Neutrophil (primary cell): ENCODE data around the gene B3GALT6.

Experiments
- H3K27ac ChIP-seq: fragments of 200-600 bp; sonication (generic); 2 replicates; pipeline ENCODE4 v1.5.1; 2016; ENCODE audit warnings: mild to moderate bottlenecking, moderate library complexity
- H3K27me3 ChIP-seq: fragments of 200-600 bp; sonication (generic); 2 replicates; pipeline ENCODE4 v1.6.0; 2016; ENCODE audit warnings: mild to moderate bottlenecking
- H3K36me3 ChIP-seq: fragments of 200-600 bp; sonication (generic); 2 replicates; pipeline ENCODE4 v1.5.1; 2017
- H3K4me1 ChIP-seq, 2 experiments: fragments of 200-600 bp in 1 of 2; sonication (generic) in 1 of 2; 1 replicate in 1 of 2; 2 replicates in 1 of 2; pipeline versions ENCODE4 v1.5.1 to v1.6.1; 2013 to 2016; ENCODE audit warnings: low read depth in 1 of 2, low read length in 1 of 2, mild to moderate bottlenecking in 1 of 2, moderate library complexity in 1 of 2; ENCODE audit not compliant: control insufficient read depth in 1 of 2, insufficient read depth in 1 of 2
- H3K4me3 ChIP-seq, 2 experiments: fragments of 200-600 bp in 1 of 2; sonication (generic) in 1 of 2; 1 replicate in 1 of 2; 2 replicates in 1 of 2; pipeline ENCODE4 v1.5.1; 2013 to 2016; ENCODE audit warnings: low read depth in 1 of 2, low read length in 1 of 2, mild to moderate bottlenecking in 1 of 2, moderate library complexity in 1 of 2
- H3K9me3 ChIP-seq: fragments of 200-600 bp; sonication (generic); 2 replicates; pipeline ENCODE4 v1.5.1; 2016
- TF ChIP-seq, protein P1 (sequence below): fragments of 200-600 bp; sonication (generic); IDR thresholded peaks from 2 replicates; pipeline ENCODE4 v1.5.1; 2016; ENCODE audit warnings: antibody characterized with exemption

The B3GALT6 gene

DNA sequence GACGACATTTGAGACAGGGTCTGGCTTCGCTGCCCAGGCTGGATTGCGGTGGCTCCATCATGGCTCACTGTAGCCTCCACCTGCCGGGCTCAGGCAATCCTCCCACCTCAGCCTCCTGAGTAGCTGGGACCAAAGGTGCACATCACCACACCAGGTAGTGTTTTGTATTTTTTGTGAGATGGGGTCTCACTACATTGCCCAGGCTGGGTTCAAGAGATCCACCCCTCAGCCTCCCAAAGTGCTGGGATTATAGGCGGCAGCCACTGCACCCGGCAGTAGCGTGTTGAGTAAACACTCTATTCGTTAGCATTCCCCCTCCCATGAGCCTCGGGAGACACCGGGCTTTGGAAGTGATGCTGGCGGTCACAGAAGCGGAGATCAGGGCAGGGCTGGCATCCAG is 21.3 kb downstream of the B3GALT6 start:
- TF ChIP-seq, protein P1, sequence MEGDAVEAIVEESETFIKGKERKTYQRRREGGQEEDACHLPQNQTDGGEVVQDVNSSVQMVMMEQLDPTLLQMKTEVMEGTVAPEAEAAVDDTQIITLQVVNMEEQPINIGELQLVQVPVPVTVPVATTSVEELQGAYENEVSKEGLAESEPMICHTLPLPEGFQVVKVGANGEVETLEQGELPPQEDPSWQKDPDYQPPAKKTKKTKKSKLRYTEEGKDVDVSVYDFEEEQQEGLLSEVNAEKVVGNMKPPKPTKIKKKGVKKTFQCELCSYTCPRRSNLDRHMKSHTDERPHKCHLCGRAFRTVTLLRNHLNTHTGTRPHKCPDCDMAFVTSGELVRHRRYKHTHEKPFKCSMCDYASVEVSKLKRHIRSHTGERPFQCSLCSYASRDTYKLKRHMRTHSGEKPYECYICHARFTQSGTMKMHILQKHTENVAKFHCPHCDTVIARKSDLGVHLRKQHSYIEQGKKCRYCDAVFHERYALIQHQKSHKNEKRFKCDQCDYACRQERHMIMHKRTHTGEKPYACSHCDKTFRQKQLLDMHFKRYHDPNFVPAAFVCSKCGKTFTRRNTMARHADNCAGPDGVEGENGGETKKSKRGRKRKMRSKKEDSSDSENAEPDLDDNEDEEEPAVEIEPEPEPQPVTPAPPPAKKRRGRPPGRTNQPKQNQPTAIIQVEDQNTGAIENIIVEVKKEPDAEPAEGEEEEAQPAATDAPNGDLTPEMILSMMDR, result no peak
- Histone ChIP-seq H3K4me1 (no peaks in the 10 kb centered on the region), H3K36me3 (peaks cover 71% of the 10 kb centered on the region), H3K4me3 (no peak overlapping the region), H3K9me3 (no peaks in the 10 kb centered on the region), H3K27ac (no peak overlapping the region), H3K27me3 (peaks cover 4% of the 10 kb centered on the region)

DNA sequence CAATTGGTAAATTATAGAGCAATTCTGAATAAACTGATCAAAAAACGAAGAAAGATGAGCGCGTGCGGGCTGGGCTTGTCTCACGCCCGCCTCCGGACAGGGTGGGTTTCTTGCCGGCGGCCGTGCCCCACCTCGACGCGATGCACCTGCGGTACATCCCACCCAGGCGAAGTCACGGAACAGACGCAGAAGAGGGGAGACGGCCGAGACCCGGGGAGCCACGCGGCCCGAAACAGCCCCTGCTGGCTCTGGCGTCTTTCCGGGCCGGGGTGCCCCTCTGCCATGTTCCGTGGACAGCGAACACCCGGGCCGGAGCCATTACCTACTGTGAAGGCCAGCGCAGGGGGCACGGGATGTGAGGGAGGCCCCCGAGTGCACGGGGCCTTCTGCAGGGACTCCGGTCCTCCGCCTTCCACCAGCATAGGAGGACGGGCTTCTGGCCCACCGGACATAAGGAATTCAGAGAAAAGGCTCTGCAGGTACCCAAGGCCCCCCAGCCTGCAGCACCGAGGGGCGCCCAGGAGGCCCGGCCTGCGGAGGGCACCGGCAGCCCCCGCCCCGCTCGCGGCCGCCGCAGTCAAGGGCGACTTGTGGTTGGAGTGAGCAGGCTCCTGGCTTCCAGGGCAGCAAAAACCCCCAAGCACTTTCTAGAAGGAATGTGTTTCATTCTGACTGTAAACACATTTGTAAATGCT is 22.1 kb downstream of the B3GALT6 start:
- Histone ChIP-seq H3K4me3 (no peak overlapping the region), H3K27ac (no peak overlapping the region), H3K36me3 (peaks cover 79% of the 10 kb centered on the region), H3K4me1 (no peaks in the 10 kb centered on the region), H3K27me3 (no peaks in the 10 kb centered on the region), H3K9me3 (no peaks in the 10 kb centered on the region)
- TF ChIP-seq, protein P1, result no peak

DNA sequence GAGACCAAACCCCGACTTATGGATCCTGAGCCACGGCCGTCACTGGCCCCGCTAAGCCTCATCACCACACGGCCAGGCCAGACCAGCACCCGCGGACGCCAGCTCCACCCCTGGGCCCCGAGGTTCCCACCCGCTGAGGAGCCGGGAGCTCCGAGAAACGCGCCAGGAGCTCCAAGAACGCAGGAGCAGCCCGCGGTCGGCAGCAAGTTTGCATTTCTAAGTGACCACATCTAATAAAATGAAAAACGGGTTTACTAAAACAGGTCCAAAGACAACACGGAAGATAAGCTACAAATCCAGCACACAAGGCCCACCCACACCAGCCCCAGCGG is 22.6 kb downstream of the B3GALT6 start:
- no peaks in the 10 kb centered on the region for H3K4me1 ChIP-seq
- no peak overlapping the region for H3K4me3 ChIP-seq

DNA sequence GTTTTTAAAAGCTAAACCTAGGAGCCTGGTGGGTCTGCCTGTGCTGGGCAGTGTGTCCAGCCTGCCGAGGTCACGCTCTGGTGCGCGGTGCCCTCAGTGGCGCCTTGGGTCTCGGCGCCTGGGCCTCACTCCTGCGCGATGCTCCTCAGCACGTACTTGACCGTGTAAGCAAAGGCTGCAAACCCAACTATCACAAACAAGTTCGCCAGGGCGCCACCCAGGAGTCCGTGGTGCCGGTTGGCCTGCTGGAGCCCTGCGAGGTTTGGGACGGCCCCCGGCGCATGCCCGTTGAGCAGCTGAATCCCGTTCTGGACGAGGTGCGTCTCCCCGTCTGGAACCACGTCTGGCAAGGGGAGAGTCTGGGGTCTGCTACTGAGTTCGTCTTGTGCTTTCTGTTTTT is 23.0 kb downstream of the B3GALT6 start:
- Histone ChIP-seq H3K4me3 (no peak overlapping the region), H3K4me1 (no peaks in the 10 kb centered on the region), H3K27ac (no peak overlapping the region), H3K27me3 (no peaks in the 10 kb centered on the region), H3K9me3 (no peaks in the 10 kb centered on the region), H3K36me3 (peaks cover 89% of the 10 kb centered on the region)
- TF ChIP-seq, protein P1, result no peak

More for the DNA sequence above, 22.6 kb downstream of the B3GALT6 start:
- TF ChIP-seq, protein P1, result no peak
- Histone ChIP-seq H3K9me3 (no peaks in the 10 kb centered on the region), H3K27ac (no peak overlapping the region), H3K27me3 (no peaks in the 10 kb centered on the region), H3K36me3 (peaks cover 84% of the 10 kb centered on the region)

DNA sequence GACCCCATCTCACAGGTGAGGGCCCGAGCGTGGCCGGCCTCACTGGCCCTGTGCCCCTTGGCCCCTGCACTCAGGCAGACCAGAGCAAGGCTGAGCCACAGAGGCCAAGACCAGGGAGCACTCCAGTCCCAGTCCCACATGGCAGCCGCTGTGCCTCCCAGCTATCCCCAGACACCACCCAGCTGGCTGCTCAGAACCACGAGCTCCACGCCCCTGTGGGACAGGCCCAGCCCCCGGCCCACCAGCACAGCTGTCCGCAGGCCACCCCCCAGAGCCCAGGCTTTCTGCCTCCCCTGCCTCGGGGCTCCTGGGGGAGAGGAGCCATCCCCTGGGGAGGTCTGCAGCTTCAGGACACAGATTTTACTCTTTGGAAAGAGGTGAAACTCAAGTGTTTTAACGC is 23.6 kb downstream of the B3GALT6 start:
- Histone ChIP-seq H3K36me3 (peaks cover 92% of the 10 kb centered on the region), H3K9me3 (no peaks in the 10 kb centered on the region), H3K27me3 (no peaks in the 10 kb centered on the region), H3K27ac (no peak overlapping the region), H3K4me1 (no peaks in the 10 kb centered on the region), H3K4me3 (no peak overlapping the region)
- TF ChIP-seq, protein P1, result no peak
